Measurements from ENCODE around the gene ETV3L. TPM values are rescaled to one million over a fixed set of nuclear protein-coding genes. Genes with fewer than 3 reads are reported as not detected.

The ETV3L gene
- total and polyA plus RNA-seq, 10 donors, result not detected

GRCh38 chr1:157137408-157138219, 38.0 kb upstream of the ETV3L start:
- no peak for TF ChIP-seq POLR2A (IDR thresholded peaks at IDR 0.05)
- TF ChIP-seq CTCF (IDR thresholded peaks at IDR 0.05 in 8 of 11, conservative IDR thresholded peaks at IDR 0.05 in 3 of 11), result peak in 1 of 11 experiments; percentile 7
- no peak for TF ChIP-seq POLR2AphosphoS5 (IDR thresholded peaks at IDR 0.05)
- WGBS, 5 donors, result 0% methylated on average over 23 to 36 of the region's 36 CpGs
- intact Hi-C loops (cut with DNase I; ENCODE audit: low total_unique reads), result no loop called here
- H3K27ac ChIP-seq, result peak overlapping the region; percentile 93 to 99 (median 96)
- peaks cover 26 to 63% (median 52%) of the 10 kb centered on the region in 6 donors for H3K4me1 ChIP-seq
- H3K9me3 ChIP-seq, result no peaks in the 10 kb centered on the region
- peaks cover 0 to 37% (median 32%) of the 10 kb centered on the region in 6 donors for H3K36me3 ChIP-seq
- no peaks in the 10 kb centered on the region for H3K27me3 ChIP-seq (replicated peaks in 1 of 7)
- H3K4me3 ChIP-seq, result peak overlapping the region; percentile 81 to 97 (median 87)
- DNase-seq, result no peak

- no peaks in the 10 kb centered on the region for H3K9me3 ChIP-seq
- intact Hi-C loops (cut with DNase I; ENCODE audit: low total_unique reads), result no loop called here
- 8 to 19% (median 12%) methylated on average over 4 of the region's 4 CpGs for WGBS, 5 donors
- peak overlapping the region in 4 of 8 donors; percentile 93 to 99 (median 96) for H3K27ac ChIP-seq
- no peaks in the 10 kb centered on the region for H3K27me3 ChIP-seq (replicated peaks in 1 of 7)
- no peak for DNase-seq
- H3K4me1 ChIP-seq, result peaks cover 26 to 69% (median 55%) of the 10 kb centered on the region in 6 donors
- H3K36me3 ChIP-seq, result peaks cover 4 to 43% (median 38%) of the 10 kb centered on the region in 6 donors
- H3K4me3 ChIP-seq, result peak overlapping the region in 7 of 8 donors; percentile 81 to 97 (median 89)
- TF ChIP-seq CTCF (IDR thresholded peaks at IDR 0.05 in 8 of 11, conservative IDR thresholded peaks at IDR 0.05 in 3 of 11), result no peak
- no peak for TF ChIP-seq POLR2A (IDR thresholded peaks at IDR 0.05)
Observed at GRCh38 chr1:157137046-157137407, 37.4 kb upstream of the ETV3L start.

GRCh38 chr1:157136133-157136532, 36.5 kb upstream of the ETV3L start:
- WGBS, 5 donors, result 51 to 77% (median 65%) methylated on average over 4 of the region's 4 CpGs
- H3K27me3 ChIP-seq (replicated peaks in 1 of 7), result no peaks in the 10 kb centered on the region
- H3K9me3 ChIP-seq, result no peaks in the 10 kb centered on the region
- H3K4me1 ChIP-seq, result peaks cover 26 to 77% (median 55%) of the 10 kb centered on the region in 6 donors
- peak overlapping the region in 1 of 8 donors; percentile 95 for H3K27ac ChIP-seq
- peak overlapping the region in 1 of 8 donors; percentile 83 for H3K4me3 ChIP-seq
- peaks cover 6 to 52% (median 47%) of the 10 kb centered on the region in 6 donors for H3K36me3 ChIP-seq
- intact Hi-C loops (cut with DNase I; ENCODE audit: low total_unique reads), result no loop called here
- no peak for DNase-seq
- TF ChIP-seq POLR2A (IDR thresholded peaks at IDR 0.05), result no peak
- TF ChIP-seq POLR2AphosphoS5 (IDR thresholded peaks at IDR 0.05), result no peak
- TF ChIP-seq CTCF (IDR thresholded peaks at IDR 0.05 in 8 of 11, conservative IDR thresholded peaks at IDR 0.05 in 3 of 11), result no peak

- Histone ChIP-seq H3K36me3 (peaks cover 6 to 57% (median 52%) of the 10 kb centered on the region in 6 donors), H3K27ac (no peak overlapping the region), H3K4me1 (peaks cover 26 to 82% (median 58%) of the 10 kb centered on the region in 6 donors), H3K9me3 (no peaks in the 10 kb centered on the region), H3K27me3 (replicated peaks in 1 of 7) (no peaks in the 10 kb centered on the region), H3K4me3 (no peak overlapping the region)
- TF ChIP-seq POLR2A (IDR thresholded peaks at IDR 0.05) (no peak), CTCF (IDR thresholded peaks at IDR 0.05 in 8 of 11, conservative IDR thresholded peaks at IDR 0.05 in 3 of 11) (no peak), POLR2AphosphoS5 (IDR thresholded peaks at IDR 0.05) (no peak)
- intact Hi-C loops (cut with DNase I; ENCODE audit: low total_unique reads), result no loop called here
- no peak for DNase-seq
- WGBS, 5 donors, result 44 to 100% (median 66%) methylated on average over 1 of the region's 1 CpG
Observed at GRCh38 chr1:157135646-157136045, 36.0 kb upstream of the ETV3L start.

Measured in spleen (tissue), 11 donors.